Uterus (tissue), 4 donors: ENCODE data around the gene CDC42BPA. TPM values are rescaled to one million over a fixed set of nuclear protein-coding genes. Genes with fewer than 3 reads are reported as not detected.

Experiments
- DNase-seq, 2 donors: peaks; one replicate each; pipeline ENCODE4 v3.0.0-alpha.2; 2019 to 2020
- H3K27ac ChIP-seq, 2 donors: fragments of 200-600 bp; sonication (generic); 1 replicate in 1 of 2; 2 replicates in 1 of 2; pipeline ENCODE4 v1.5.1; 2016 to 2018
- H3K27me3 ChIP-seq, 2 donors: fragments of 200-600 bp; sonication (generic); one replicate each; pipeline ENCODE4 v1.5.1; 2018 to 2019; ENCODE audit warnings: control low read depth in 1 of 2
- H3K36me3 ChIP-seq, 2 donors: fragments of 200-600 bp; sonication (generic); one replicate each; pipeline ENCODE4 v1.5.1; 2019; ENCODE audit warnings: control low read depth in 1 of 2
- H3K4me1 ChIP-seq, 2 donors: fragments of 200-600 bp; sonication (generic); one replicate each; pipeline ENCODE4 v1.5.1; 2018 to 2019; ENCODE audit warnings: control low read depth in 1 of 2
- H3K4me3 ChIP-seq, 2 donors: fragments of 200-600 bp; sonication (generic); 1 replicate in 1 of 2; 2 replicates in 1 of 2; pipeline ENCODE4 v1.5.1; 2018 to 2019; ENCODE audit warnings: mild to moderate bottlenecking in 1 of 2
- H3K9me3 ChIP-seq, 2 donors: fragments of 200-600 bp; sonication (generic); one replicate each; pipeline ENCODE4 v1.5.1; 2019; ENCODE audit warnings: control low read depth in 1 of 2
- CTCF ChIP-seq, 4 experiments: fragments of 200-600 bp in 2 of 4; fragments of 450-650 bp in 2 of 4; sonication (generic) in 2 of 4; IDR thresholded peaks; one replicate each; pipeline ENCODE4 v1.5.1; 2016 to 2019; ENCODE audit warnings: antibody characterized with exemption in 4 of 4, mild to moderate bottlenecking in 2 of 4, moderate library complexity in 1 of 4
- POLR2A ChIP-seq, 2 donors: fragments of 450-650 bp; IDR thresholded peaks; one replicate each; pipeline ENCODE4 v1.6.1; 2016; ENCODE audit warnings: antibody characterized with exemption in 2 of 2, mild to moderate bottlenecking in 1 of 2, moderate library complexity in 1 of 2
- intact Hi-C: fragments of 100-400 bp; cut with DNase I; formaldehyde crosslinking; loops from one replicate; pipeline ENCODE4 v1.15.1; 2023; ENCODE audit warnings: low total_unique reads
- total RNA-seq, 4 donors: library from RNA; depleted of rRNA in 3 of 4; stranded (reverse); fragments of >200 nt in 3 of 4; gene quantifications; one replicate each; pipeline versions ENCODE4 v1.1.0 to v1.2.4, GENCODE V29; 2014 to 2023
- donor health status: DM: yes; HTN: yes; CAD: no.

CDC42BPA gene
- total RNA-seq, 4 donors from 2014 or later = 32.9 to 116 (median 55.2) TPM

GRCh38 chr1:227322376-227322775 is 4.1 kb upstream of the CDC42BPA start:
- H3K27me3 ChIP-seq = no peaks in the 10 kb centered on the region
- H3K27ac ChIP-seq = no peak overlapping the region
- no peaks in the 10 kb centered on the region for H3K36me3 ChIP-seq
- TF ChIP-seq POLR2A (IDR thresholded peaks at IDR 0.05) = no peak
- no peaks in the 10 kb centered on the region for H3K4me1 ChIP-seq
- H3K4me3 ChIP-seq = no peak overlapping the region
- DNase-seq = no peak
- H3K9me3 ChIP-seq = no peaks in the 10 kb centered on the region
- intact Hi-C loops = no loop called here

GRCh38 chr1:227321035-227321434 is 2.7 kb upstream of the CDC42BPA start:
- no peaks in the 10 kb centered on the region for H3K27me3 ChIP-seq

GRCh38 chr1:227320476-227320875 is 2.2 kb upstream of the CDC42BPA start:
- Histone ChIP-seq H3K27me3 (no peaks in the 10 kb centered on the region), H3K4me1 (no peaks in the 10 kb centered on the region), H3K27ac (no peak overlapping the region), H3K4me3 (no peak overlapping the region), H3K9me3 (no peaks in the 10 kb centered on the region), H3K36me3 (no peaks in the 10 kb centered on the region)
- intact Hi-C loops = no loop called here
- DNase-seq = no peak
- no peak for TF ChIP-seq POLR2A (IDR thresholded peaks at IDR 0.05)
- no peak for TF ChIP-seq CTCF (IDR thresholded peaks at IDR 0.05)

More at GRCh38 chr1:227321035-227321434, 2.7 kb upstream of the CDC42BPA start:
- Histone ChIP-seq H3K9me3 (no peaks in the 10 kb centered on the region), H3K36me3 (no peaks in the 10 kb centered on the region), H3K4me1 (no peaks in the 10 kb centered on the region), H3K4me3 (no peak overlapping the region), H3K27ac (no peak overlapping the region)
- DNase-seq = no peak
- intact Hi-C loops = no loop called here
- TF ChIP-seq CTCF (IDR thresholded peaks at IDR 0.05) (no peak), POLR2A (IDR thresholded peaks at IDR 0.05) (no peak)

- TF ChIP-seq CTCF (IDR thresholded peaks at IDR 0.05) (no peak), POLR2A (IDR thresholded peaks at IDR 0.05) (no peak)
- Histone ChIP-seq H3K4me1 (no peaks in the 10 kb centered on the region), H3K27me3 (no peaks in the 10 kb centered on the region), H3K27ac (peak overlapping the region; percentile 97), H3K36me3 (no peaks in the 10 kb centered on the region), H3K9me3 (no peaks in the 10 kb centered on the region), H3K4me3 (peak overlapping the region; percentile 64 to 72)
- DNase-seq = peak; percentile 58 to 59
- intact Hi-C loops = no loop called here
Measured at GRCh38 chr1:227318853-227319607, 738 bp upstream of the CDC42BPA start.

GRCh38 chr1:227317523-227318015 is 723 bp downstream of the CDC42BPA start:
- peak; percentile 39 to 43 for DNase-seq

More at GRCh38 chr1:227317523-227318015, 723 bp downstream of the CDC42BPA start:
- intact Hi-C loops = no loop called here
- peak overlapping the region; percentile 64 to 72 for H3K4me3 ChIP-seq
- no peaks in the 10 kb centered on the region for H3K36me3 ChIP-seq
- H3K9me3 ChIP-seq = no peaks in the 10 kb centered on the region
- TF ChIP-seq CTCF (IDR thresholded peaks at IDR 0.05) = peak in 3 of 4 experiments; percentile 14 to 27 (median 25)
- TF ChIP-seq POLR2A (IDR thresholded peaks at IDR 0.05) = no peak
- no peaks in the 10 kb centered on the region for H3K4me1 ChIP-seq
- H3K27ac ChIP-seq = peak overlapping the region; percentile 97
- H3K27me3 ChIP-seq = no peaks in the 10 kb centered on the region
